ENCODE measurements around the gene FGR. TPM values are rescaled to one million over a fixed set of nuclear protein-coding genes. Genes with fewer than 3 reads are reported as not detected.

Gene FGR
- polyA plus RNA-seq, 1 of the 3 experiments (the other 2 are of a cell fraction) = not detected

- TF ChIP-seq USF2 (IDR thresholded peaks at IDR 0.05; ENCODE audit: borderline replicate concordance, low read depth, low read length) (no peak), JUND (IDR thresholded peaks at IDR 0.05) (no peak), MXI1 (IDR thresholded peaks at IDR 0.05; ENCODE audit: low read depth, low read length) (peak; percentile 85), FOSL2 (IDR thresholded peaks at IDR 0.05; ENCODE audit: borderline replicate concordance, low read depth) (no peak), FOXJ3 (CRISPR knock-in tag; IDR thresholded peaks at IDR 0.05) (no peak), CHD2 (IDR thresholded peaks at IDR 0.05; ENCODE audit: low read length, partially characterized antibody) (no peak), GATA2 (CRISPR knock-in tag; IDR thresholded peaks at IDR 0.05) (no peak), TAF1 (IDR thresholded peaks at IDR 0.05; ENCODE audit: borderline replicate concordance, low read depth, low read length) (no peak)
- TF ChIP-seq, protein P1, sequence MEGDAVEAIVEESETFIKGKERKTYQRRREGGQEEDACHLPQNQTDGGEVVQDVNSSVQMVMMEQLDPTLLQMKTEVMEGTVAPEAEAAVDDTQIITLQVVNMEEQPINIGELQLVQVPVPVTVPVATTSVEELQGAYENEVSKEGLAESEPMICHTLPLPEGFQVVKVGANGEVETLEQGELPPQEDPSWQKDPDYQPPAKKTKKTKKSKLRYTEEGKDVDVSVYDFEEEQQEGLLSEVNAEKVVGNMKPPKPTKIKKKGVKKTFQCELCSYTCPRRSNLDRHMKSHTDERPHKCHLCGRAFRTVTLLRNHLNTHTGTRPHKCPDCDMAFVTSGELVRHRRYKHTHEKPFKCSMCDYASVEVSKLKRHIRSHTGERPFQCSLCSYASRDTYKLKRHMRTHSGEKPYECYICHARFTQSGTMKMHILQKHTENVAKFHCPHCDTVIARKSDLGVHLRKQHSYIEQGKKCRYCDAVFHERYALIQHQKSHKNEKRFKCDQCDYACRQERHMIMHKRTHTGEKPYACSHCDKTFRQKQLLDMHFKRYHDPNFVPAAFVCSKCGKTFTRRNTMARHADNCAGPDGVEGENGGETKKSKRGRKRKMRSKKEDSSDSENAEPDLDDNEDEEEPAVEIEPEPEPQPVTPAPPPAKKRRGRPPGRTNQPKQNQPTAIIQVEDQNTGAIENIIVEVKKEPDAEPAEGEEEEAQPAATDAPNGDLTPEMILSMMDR (IDR thresholded peaks at IDR 0.05) = peak; percentile 73
Measured at GRCh38 chr1:27668808-27669723, 34.1 kb upstream of the FGR start (continued).

DNA sequence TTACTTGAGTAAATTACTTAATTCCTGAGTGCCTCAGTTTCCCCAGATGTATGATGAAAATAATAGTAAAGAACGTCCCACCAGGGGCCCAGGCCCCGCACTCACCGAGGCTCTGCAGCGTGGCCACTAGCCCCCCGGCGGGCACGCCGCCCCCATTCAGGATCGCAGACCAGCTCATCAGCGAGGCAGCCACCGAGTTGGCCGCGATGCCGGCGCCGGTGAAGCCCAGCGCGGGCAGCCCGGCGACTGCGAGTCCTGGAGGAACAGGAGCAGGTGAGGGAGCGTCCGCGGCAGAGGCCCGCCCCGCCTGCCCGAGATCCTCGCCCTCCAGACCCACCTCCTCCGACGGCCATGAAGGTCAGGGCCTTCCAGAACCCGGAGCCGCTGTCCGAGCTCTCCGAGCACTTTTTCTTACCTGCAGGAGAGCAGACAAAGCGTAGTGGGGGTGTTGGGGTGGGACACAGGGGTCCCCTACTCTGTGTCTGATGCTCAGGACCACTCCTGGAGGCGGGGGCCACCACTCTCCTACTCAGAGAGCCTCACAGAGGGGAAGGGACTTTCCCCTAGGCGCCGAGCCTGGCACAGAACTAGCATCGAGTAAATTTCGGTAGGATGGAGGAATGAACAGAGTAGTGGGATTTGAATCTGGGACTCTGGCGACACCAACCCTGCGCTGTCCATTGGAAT lies 33.3 kb upstream of the FGR start:
- Histone ChIP-seq H3K9ac (no peak overlapping the region), H3K79me2 (ENCODE audit: insufficient read depth) (no peaks in the 10 kb centered on the region), H3K36me3 (replicated peaks in 1 of 2; ENCODE audit: control insufficient read depth in 1 of 2, insufficient read depth in 2 of 2, low read length in 1 of 2) (no peaks in the 10 kb centered on the region), H3K9me2 (no peaks in the 10 kb centered on the region), H3K4me1 (ENCODE audit: control insufficient read depth in 1 of 2, insufficient read depth in 2 of 2, low read depth in 1 of 2, low read length in 1 of 2) (peaks cover 6 to 20% of the 10 kb centered on the region in 2 experiments; a peak in 3 of 4 replicates), H2AFZ (ENCODE audit: low read depth) (no peak overlapping the region), H3K27me3 (ENCODE audit: insufficient read depth) (no peaks in the 10 kb centered on the region), H3K27ac (ENCODE audit: low read depth in 2 of 2, low read length in 1 of 2) (no peak overlapping the region), H3F3A (replicated peaks; ENCODE audit: insufficient read depth) (peaks cover 10% of the 10 kb centered on the region), H4K20me1 (ENCODE audit: insufficient read depth) (no peaks in the 10 kb centered on the region), H3K9me3 (no peaks in the 10 kb centered on the region), H3K4me3 (ENCODE audit: low read depth in 2 of 2, low read length in 1 of 2) (no peak overlapping the region), H3K4me2 (no peak overlapping the region)
- no peak for DNase-seq
- TF ChIP-seq RCOR1 (IDR thresholded peaks at IDR 0.05; ENCODE audit: low read length) (no peak), USF2 (IDR thresholded peaks at IDR 0.05; ENCODE audit: borderline replicate concordance, low read depth, low read length) (no peak), POLR2AphosphoS5 (IDR thresholded peaks at IDR 0.05; ENCODE audit: low read depth, low read length) (no peak), FOXM1 (IDR thresholded peaks at IDR 0.05; ENCODE audit: low read depth) (no peak), MEF2A (IDR thresholded peaks at IDR 0.05; ENCODE audit: borderline replicate concordance, low read depth) (no peak), NFIC (IDR thresholded peaks at IDR 0.05; ENCODE audit: borderline replicate concordance) (no peak), SMC3 (IDR thresholded peaks at IDR 0.05; ENCODE audit: low read depth, low read length) (no peak), EZH2phosphoT487 (IDR thresholded peaks at IDR 0.05; ENCODE audit: borderline replicate concordance, low read depth) (no peak), TAF1 (IDR thresholded peaks at IDR 0.05; ENCODE audit: borderline replicate concordance, low read depth, low read length) (no peak), RAD21 (IDR thresholded peaks at IDR 0.05; ENCODE audit: low read length) (no peak), NRF1 (IDR thresholded peaks at IDR 0.05; ENCODE audit: low read depth, low read length) (no peak), RXRA (IDR thresholded peaks at IDR 0.05; ENCODE audit: borderline replicate concordance, low read depth) (no peak), ELF1 (IDR thresholded peaks at IDR 0.05) (no peak), FOXJ3 (CRISPR knock-in tag; IDR thresholded peaks at IDR 0.05) (no peak)
- TF ChIP-seq, protein P2, sequence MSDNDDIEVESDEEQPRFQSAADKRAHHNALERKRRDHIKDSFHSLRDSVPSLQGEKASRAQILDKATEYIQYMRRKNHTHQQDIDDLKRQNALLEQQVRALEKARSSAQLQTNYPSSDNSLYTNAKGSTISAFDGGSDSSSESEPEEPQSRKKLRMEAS (IDR thresholded peaks at IDR 0.05; ENCODE audit: low read depth) = no peak
- TF ChIP-seq, protein P3, sequence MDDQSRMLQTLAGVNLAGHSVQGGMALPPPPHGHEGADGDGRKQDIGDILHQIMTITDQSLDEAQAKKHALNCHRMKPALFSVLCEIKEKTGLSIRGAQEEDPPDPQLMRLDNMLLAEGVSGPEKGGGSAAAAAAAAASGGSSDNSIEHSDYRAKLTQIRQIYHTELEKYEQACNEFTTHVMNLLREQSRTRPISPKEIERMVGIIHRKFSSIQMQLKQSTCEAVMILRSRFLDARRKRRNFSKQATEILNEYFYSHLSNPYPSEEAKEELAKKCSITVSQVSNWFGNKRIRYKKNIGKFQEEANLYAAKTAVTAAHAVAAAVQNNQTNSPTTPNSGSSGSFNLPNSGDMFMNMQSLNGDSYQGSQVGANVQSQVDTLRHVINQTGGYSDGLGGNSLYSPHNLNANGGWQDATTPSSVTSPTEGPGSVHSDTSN (IDR thresholded peaks at IDR 0.05) = no peak
- 66% methylated on average over 11 of the region's 42 CpGs for WGBS (ENCODE audit: low lambda C conversion rate)
- ChIA-PET POLR2A (no interaction called here), CTCF (interaction anchor here (0.6 to 18.4 kb wide), 8 partner anchors 11 to 102 kb away, joined by 3 to 526 read pairs (median 4); partner anchors contain the start of genes AHDC1 and FAM76A)
